NCI-H1417 (cell line): ENCODE results near the gene TRIM58.

ENCODE experiments used
- DNase-seq, 3 experiments: peaks; one replicate each; lab custom pipeline; 2025; lab: John Stamatoyannopoulos, UW

TRIM58 gene

DNA sequence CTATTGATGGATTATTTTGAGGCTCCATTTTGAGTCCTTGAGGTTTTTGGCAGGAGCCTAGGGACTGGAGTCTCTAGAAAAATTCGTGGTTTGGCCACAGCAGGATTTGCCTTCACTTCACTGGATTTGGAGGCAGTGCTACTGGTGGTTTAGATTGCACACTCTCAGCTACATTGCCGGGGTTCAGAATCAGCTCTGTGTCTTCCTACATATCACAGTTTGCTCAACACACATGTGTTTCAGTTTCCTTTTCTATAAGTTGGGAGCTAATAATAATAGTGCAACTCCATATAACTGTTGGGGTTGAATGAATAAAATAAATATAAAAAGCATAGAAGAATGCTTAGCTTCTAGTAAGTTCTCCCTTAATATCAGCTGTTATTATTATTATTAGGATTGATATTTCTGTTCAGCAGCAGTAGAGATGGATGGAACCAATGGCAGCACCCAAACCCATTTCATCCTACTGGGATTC is 38.2 kb downstream of the TRIM58 start, which contains the start of gene OR2W3:
Gene OR2W3, plus strand, starts transcription at position 425 of the 475 bp plus-strand sequence. Its CDS starts 0 bp downstream, at position 425.
- DNase-seq = no peak

DNA sequence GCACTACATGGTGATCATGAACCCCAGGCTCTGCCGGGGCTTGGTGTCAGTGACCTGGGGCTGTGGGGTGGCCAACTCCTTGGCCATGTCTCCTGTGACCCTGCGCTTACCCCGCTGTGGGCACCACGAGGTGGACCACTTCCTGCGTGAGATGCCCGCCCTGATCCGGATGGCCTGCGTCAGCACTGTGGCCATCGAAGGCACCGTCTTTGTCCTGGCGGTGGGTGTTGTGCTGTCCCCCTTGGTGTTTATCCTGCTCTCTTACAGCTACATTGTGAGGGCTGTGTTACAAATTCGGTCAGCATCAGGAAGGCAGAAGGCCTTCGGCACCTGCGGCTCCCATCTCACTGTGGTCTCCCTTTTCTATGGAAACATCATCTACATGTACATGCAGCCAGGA is 39.0 kb downstream of the TRIM58 start:
- DNase-seq = no peak

DNA sequence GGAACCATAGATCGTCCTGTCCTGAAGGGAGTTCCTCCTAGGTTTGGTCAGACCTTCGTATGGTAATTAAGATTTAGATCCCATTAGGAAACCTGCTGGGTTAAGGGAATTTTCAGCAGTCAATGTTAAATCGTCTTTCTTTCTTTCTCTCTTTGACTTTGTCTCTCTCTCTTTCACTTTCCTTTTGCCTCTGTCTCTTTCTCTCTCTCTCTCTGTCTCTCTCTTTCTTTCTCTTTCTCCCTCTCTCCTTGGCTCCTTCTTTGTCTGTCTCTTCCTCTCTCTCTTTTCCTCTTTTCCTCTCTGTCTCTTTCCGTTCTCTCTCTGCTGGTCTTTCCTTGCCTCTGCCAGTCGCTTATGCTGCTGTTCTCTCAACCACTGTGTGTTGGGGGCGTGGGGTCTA is 47.1 kb downstream of the TRIM58 start:
- DNase-seq = no peak

DNA sequence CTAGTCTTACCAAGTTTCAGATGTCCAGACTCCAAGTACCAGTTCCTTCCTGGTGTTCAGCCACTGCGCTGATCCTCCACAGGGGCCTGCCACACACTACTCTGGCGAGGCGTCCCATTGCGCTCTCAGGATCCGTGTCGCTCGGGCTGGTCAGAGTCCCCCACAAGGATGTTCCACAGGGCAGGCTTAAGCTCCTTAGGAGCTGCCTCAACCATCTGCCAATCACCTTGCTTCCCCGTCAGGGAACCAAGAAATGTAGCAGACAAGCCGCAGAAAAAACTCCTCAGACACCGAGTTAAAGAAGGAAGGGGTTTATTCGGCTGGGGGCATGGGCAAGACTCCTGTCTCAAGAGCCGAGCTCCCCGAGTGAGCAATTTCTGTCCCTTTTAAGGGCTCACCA is 48.2 kb downstream of the TRIM58 start:
- no peak for DNase-seq

DNA sequence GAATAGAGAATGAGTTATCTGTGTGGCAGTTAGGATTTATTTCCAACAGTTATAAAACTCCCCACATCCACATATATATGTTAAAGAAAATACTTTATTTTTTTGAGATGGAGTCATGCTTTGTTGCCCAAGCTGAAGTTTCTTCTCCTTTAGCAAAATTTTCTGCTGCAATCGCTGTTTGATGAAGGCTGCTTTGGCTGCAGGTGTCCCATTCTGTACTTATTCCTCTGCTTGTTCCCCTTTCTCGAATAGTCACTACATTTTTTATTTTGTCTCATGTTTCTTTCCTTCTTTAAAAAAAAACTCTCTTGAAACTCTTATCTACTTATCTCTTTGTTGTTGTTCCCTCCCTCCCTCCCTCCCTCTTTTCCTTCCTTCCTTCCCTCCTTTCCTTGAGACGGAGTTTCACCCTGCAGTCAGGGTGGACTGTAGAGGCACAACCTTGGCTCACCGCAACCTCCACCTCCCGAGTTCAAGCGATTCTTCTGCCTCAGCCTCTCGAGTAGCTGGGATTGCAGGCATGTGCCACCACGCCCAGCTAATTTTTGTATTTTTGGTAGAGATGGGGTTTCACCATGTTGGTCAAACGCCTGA is 49.0 kb downstream of the TRIM58 start:
- no peak for DNase-seq

DNA sequence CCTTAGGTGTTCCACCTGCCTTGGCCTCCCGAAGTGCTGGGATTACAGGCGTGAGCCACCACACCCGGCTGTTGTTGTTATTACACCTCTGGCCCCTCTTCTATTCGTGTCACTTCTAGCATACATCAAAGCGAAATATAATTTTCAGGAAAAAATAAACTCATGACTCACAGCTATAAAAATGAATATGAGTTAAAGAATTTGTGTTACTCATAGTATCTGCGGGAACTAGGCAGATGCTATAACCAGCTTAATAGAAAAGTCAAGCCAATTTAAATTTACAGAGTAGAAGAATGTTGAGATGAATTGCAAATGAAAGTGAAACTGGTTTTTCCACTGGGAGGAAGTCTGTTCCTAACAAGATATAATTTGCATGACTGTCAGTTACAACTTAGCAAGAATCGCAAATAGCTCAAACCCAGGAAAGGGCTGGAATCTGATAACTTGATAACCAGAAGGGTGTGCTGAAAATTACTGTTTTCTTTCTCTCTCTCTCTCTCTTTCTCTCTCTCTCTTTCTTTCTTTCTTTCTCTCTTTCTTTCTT is 49.6 kb downstream of the TRIM58 start:
- DNase-seq = no peak

DNA sequence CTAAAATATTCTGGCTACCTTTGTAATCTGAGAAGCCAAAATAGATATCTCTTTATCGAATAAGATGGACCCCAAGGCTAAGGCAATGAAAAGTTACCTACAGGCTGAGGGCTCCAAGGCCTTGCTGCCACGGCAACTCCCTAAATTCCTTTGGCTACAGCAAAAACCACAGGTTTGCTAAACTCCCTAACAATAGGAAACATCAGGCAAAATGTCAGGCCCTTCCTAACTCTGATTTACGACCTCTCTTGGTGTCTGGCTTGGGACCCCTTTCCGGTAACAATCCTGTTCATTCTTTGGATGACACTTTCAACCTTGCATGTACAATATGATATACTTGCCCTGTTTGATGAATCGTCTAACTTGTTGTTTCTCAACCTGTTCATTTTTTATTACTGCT is 51.8 kb downstream of the TRIM58 start:
- DNase-seq = no peak

DNA sequence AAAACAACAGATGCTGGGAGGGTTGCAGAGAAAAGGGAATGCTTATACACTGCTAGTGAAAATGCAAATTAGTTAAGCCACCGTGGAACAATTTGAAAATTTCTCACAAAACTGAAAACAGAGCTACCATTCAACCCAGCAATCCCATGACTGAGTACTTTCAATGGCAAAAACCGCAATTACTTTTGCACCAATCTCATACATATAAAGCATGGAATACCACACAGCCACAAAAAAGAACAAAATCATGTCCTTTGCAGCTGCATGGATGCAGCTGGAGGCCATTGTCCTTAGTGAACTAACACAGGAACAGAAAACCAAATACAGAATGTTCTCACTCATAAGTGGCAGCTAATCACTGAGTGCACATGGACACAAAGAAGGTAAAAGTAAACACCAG is 56.8 kb downstream of the TRIM58 start:
- no peak for DNase-seq

DNA sequence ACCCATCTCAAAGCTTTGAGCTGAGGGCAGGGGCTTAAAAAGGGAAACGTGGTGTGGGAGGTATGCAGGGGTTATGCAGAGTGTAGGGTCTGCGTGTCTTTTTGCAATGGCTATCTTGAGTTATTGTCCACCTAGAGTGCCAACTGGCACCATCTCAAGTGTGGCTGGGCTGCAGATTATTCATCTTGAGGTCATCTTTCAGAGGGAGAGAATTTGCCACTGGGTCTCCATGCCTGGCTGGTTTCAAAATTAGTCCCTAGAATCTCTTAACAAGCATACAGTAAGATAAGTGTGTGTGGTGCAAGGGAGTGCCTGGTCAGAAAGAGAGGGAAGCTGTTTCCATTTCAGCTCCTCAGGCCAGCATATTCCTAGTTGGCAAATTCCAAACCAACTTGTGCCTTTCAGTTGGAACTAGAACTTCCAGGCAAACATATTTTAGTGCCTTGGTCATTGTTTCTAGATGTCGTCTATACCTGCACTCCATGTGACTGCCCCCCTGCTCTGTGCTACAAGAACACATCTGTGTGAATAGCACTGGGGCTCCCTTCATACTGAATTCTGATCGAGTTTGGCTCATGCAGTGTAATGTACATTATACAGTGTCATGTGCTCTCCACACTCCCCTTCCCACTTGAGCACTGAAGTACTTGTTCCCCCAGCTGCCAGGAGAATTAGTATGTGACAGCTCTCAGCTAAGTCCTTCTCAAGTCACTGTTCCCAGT is 58.1 kb downstream of the TRIM58 start:
- DNase-seq = no peak

DNA sequence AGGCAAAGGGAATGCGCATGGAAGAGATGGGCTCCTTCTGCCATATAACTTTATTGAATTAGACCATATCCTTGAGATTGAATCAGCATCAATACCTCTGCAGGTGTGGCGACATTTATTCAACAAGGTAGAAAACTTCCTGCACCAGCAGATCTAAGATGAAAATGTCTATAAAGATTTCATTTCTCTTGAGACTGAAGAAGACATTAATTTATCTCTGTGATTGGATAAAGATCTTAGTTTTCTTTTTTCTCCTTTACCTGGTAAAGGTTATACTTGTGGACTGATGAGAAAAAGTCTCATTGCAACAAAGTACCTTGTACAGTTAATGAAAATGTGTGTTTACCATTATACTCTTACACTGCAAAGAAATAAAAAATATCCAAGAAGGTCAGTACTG is 63.0 kb downstream of the TRIM58 start, which contains the start of gene OR2T8:
Gene OR2T8, plus strand, starts transcription at position 301 of the 400 bp plus-strand sequence. CDS start 766 bp downstream, outside the sequence.
- DNase-seq = no peak

DNA sequence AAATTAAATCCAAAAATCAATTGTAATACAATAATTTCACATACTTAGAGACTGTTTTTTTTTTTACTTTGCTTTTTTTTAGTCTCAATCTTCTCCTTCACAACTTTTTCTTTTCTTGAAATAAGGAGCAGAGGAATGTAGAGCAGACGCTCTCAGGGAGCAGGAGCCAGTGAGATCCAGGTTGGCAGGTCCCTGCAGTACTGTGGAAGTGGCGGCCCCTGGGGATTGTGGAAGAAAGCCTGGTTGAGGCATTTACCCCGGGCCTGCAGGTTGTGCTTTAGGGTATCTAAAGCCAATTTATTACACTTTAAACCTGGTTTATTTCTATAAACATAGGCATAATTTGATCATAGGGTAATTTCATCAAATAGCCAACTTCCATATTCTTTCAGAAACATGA is 67.0 kb downstream of the TRIM58 start:
- no peak for DNase-seq

DNA sequence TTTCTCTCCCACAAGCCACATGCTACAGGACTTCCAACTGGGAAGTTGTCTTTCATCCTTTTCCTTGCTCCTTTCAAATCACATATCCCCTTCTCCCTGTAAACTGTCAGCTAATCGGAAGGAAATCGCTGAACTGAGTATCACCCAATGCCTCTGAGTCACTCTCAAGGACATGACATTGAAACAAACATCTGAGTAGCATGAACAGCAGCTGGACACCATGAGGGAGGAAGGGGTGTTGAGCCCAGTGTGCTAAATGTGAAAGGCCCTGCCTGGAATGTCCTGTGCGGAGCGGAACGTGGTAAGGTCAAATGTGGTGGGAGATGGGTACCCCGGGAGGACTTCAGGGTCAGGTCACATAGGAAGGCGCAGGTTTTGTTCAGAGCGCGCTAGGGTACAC is 67.9 kb downstream of the TRIM58 start, which contains the start of gene OR2AJ1:
Gene OR2AJ1, plus strand, starts transcription at position 22 of the 400 bp plus-strand sequence. CDS start 8,880 bp downstream, outside the sequence.
- DNase-seq = no peak
